Neural progenitor cell (in vitro differentiated cells): ENCODE measurements around the gene PRDM1. TPM values are rescaled to one million over a fixed set of nuclear protein-coding genes. Genes with fewer than 3 reads are reported as not detected.

ENCODE experiments used
- DNase-seq: peaks from one replicate; pipeline ENCODE4 v3.0.0-alpha.2; 2016; ENCODE audit warnings: low spot score
- H2AFZ ChIP-seq: fragments of 200-600 bp; sonication (generic); replicated peaks from 2 replicates; pipeline ENCODE4 v1.6.1; 2016; ENCODE audit warnings: antibody characterized with exemption
- H3F3A ChIP-seq: fragments of 200-600 bp; sonication (generic); 2 replicates; pipeline ENCODE4 v1.6.1; 2016; ENCODE audit warnings: antibody characterized with exemption, low read depth
- H3K27ac ChIP-seq: fragments of 200-600 bp; sonication (generic); 2 replicates; pipeline ENCODE4 v1.5.1; 2016; ENCODE audit warnings: mild to moderate bottlenecking
- H3K27me3 ChIP-seq: fragments of 200-600 bp; sonication (generic); 2 replicates; pipeline ENCODE4 v1.6.1; 2016; ENCODE audit warnings: mild to moderate bottlenecking, moderate library complexity
- H3K36me3 ChIP-seq: fragments of 200-600 bp; sonication (generic); 2 replicates; pipeline ENCODE4 v1.5.1; 2016
- H3K4me1 ChIP-seq: fragments of 200-600 bp; sonication (generic); 2 replicates; pipeline ENCODE4 v1.6.1; 2016; ENCODE audit warnings: mixed run types
- H3K4me2 ChIP-seq: fragments of 200-600 bp; sonication (generic); 2 replicates; pipeline ENCODE4 v1.6.1; 2016
- H3K4me3 ChIP-seq: fragments of 200-600 bp; sonication (generic); 2 replicates; pipeline ENCODE4 v1.5.1; 2016
- H3K79me2 ChIP-seq: fragments of 200-600 bp; sonication (generic); 2 replicates; pipeline ENCODE4 v1.6.1; 2016; ENCODE audit warnings: low read depth
- H3K9ac ChIP-seq: fragments of 200-600 bp; sonication (generic); 2 replicates; pipeline ENCODE4 v1.6.1; 2016
- H3K9me3 ChIP-seq: fragments of 200-600 bp; sonication (generic); 2 replicates; pipeline ENCODE4 v1.5.1; 2016; ENCODE audit warnings: low read depth
- H4K20me1 ChIP-seq: fragments of 200-600 bp; sonication (generic); 2 replicates; pipeline ENCODE4 v1.6.1; 2016; ENCODE audit warnings: low read depth
- H3K27ac Mint-ChIP-seq: 3 replicates; pipeline ENCODE4 v1.8.0; 2021; ENCODE audit warnings: mixed read lengths
- H3K27me3 Mint-ChIP-seq: 2 replicates; pipeline ENCODE4 v1.8.0; 2022; ENCODE audit warnings: low read depth, mild to moderate bottlenecking, inconsistent platforms, moderate library complexity, mixed read lengths; ENCODE audit not compliant: insufficient read depth
- H3K36me3 Mint-ChIP-seq: 3 replicates; pipeline ENCODE4 v1.8.0; 2021; ENCODE audit warnings: mixed read lengths
- H3K4me1 Mint-ChIP-seq: 3 replicates; pipeline ENCODE4 v1.8.0; 2021; ENCODE audit warnings: mixed read lengths
- H3K4me3 Mint-ChIP-seq: 3 replicates; pipeline ENCODE4 v1.8.0; 2021; ENCODE audit warnings: mild to moderate bottlenecking, moderate library complexity, mixed read lengths
- H3K9me3 Mint-ChIP-seq: 3 replicates; pipeline ENCODE4 v1.8.0; 2020; ENCODE audit warnings: mixed read lengths
- CTCF ChIP-seq: fragments of 200-600 bp; sonication (generic); IDR thresholded peaks from 2 replicates; pipeline ENCODE4 v1.5.1; 2017; ENCODE audit warnings: antibody characterized with exemption, mild to moderate bottlenecking
- EZH2 ChIP-seq: fragments of 200-600 bp; sonication (generic); IDR thresholded peaks from 2 replicates; pipeline ENCODE4 v1.6.1; 2017; ENCODE audit warnings: antibody characterized with exemption, mild to moderate bottlenecking, moderate library complexity
- EZH2phosphoT487 ChIP-seq: fragments of 200-600 bp; sonication (generic); IDR thresholded peaks from 2 replicates; pipeline ENCODE4 v1.6.1; 2017; ENCODE audit warnings: antibody characterized with exemption
- total RNA-seq: library from RNA; depleted of rRNA; stranded (reverse); fragments of >200 nt; gene quantifications from 2 replicates; pipeline ENCODE4 v1.2.3, GENCODE V29; 2015; ENCODE audit warnings: low replicate concordance

The PRDM1 gene
- total RNA-seq, 1 donor from 2014 or later, result 0.37 TPM

GRCh38 chr6:106077881-106078280 is 8.3 kb upstream of the PRDM1 start:
- H3K9ac ChIP-seq, result no peak overlapping the region
- Mint-ChIP-seq H3K9me3 (no peaks in the 10 kb centered on the region), H3K4me3 (no peak overlapping the region), H3K27me3 (no peaks in the 10 kb centered on the region), H3K27ac (no peak overlapping the region), H3K4me1 (peaks cover 7% of the 10 kb centered on the region), H3K36me3 (no peaks in the 10 kb centered on the region)
- H3K4me3 ChIP-seq, result no peak overlapping the region
- H4K20me1 ChIP-seq, result peaks cover 9% of the 10 kb centered on the region
- no peak overlapping the region for H2AFZ ChIP-seq
- H3K79me2 ChIP-seq, result no peaks in the 10 kb centered on the region
- H3K4me2 ChIP-seq, result no peak overlapping the region
- H3K27ac ChIP-seq, result no peak overlapping the region
- H3K9me3 ChIP-seq, result no peaks in the 10 kb centered on the region
- H3K27me3 ChIP-seq, result no peaks in the 10 kb centered on the region
- DNase-seq, result no peak
- TF ChIP-seq EZH2phosphoT487 (no peak), CTCF (no peak)
- H3K4me1 ChIP-seq, result peaks cover 24% of the 10 kb centered on the region
- peaks cover 22% of the 10 kb centered on the region for H3F3A ChIP-seq
- H3K36me3 ChIP-seq, result no peaks in the 10 kb centered on the region

GRCh38 chr6:106079961-106080762 is 6.0 kb upstream of the PRDM1 start:
- peaks cover 19% of the 10 kb centered on the region for H3K4me1 Mint-ChIP-seq

GRCh38 chr6:106080763-106081095 is 5.4 kb upstream of the PRDM1 start:
- no peak overlapping the region for H3K4me3 ChIP-seq
- Mint-ChIP-seq H3K4me1 (peaks cover 24% of the 10 kb centered on the region), H3K27ac (no peak overlapping the region), H3K4me3 (no peak overlapping the region), H3K27me3 (peaks cover 2% of the 10 kb centered on the region), H3K9me3 (no peaks in the 10 kb centered on the region), H3K36me3 (no peaks in the 10 kb centered on the region)
- peak; percentile 67 for DNase-seq
- TF ChIP-seq CTCF (no peak), EZH2phosphoT487 (no peak), EZH2 (no peak)
- H3K4me2 ChIP-seq, result peak overlapping the region; percentile 52
- peaks cover 46% of the 10 kb centered on the region for H3K4me1 ChIP-seq
- H3K36me3 ChIP-seq, result no peaks in the 10 kb centered on the region
- no peaks in the 10 kb centered on the region for H3K9me3 ChIP-seq
- H3K9ac ChIP-seq, result no peak overlapping the region
- no peaks in the 10 kb centered on the region for H3K79me2 ChIP-seq
- no peak overlapping the region for H2AFZ ChIP-seq
- peak overlapping the region; percentile 62 for H3K27ac ChIP-seq
- peaks cover 39% of the 10 kb centered on the region for H3F3A ChIP-seq
- peaks cover 9% of the 10 kb centered on the region for H4K20me1 ChIP-seq
- H3K27me3 ChIP-seq, result no peaks in the 10 kb centered on the region

More at GRCh38 chr6:106079961-106080762, 6.0 kb upstream of the PRDM1 start:
- Histone ChIP-seq H3K27ac (peak overlapping the region; percentile 62), H2AFZ (no peak overlapping the region), H3K79me2 (no peaks in the 10 kb centered on the region), H3K36me3 (no peaks in the 10 kb centered on the region), H3F3A (peaks cover 33% of the 10 kb centered on the region), H4K20me1 (peaks cover 9% of the 10 kb centered on the region), H3K4me1 (peaks cover 41% of the 10 kb centered on the region), H3K4me2 (peak overlapping the region; percentile 52), H3K27me3 (no peaks in the 10 kb centered on the region), H3K9ac (no peak overlapping the region), H3K4me3 (no peak overlapping the region), H3K9me3 (no peaks in the 10 kb centered on the region)
- no peaks in the 10 kb centered on the region for H3K9me3 Mint-ChIP-seq
- H3K4me3 Mint-ChIP-seq, result no peak overlapping the region
- H3K27me3 Mint-ChIP-seq, result no peaks in the 10 kb centered on the region
- TF ChIP-seq EZH2 (no peak), EZH2phosphoT487 (peak; percentile 55), CTCF (no peak)
- DNase-seq, result peak; percentile 62
- no peak overlapping the region for H3K27ac Mint-ChIP-seq
- H3K36me3 Mint-ChIP-seq, result no peaks in the 10 kb centered on the region
